ENCODE measurements around the gene NOP53. TPM values are rescaled to one million over a fixed set of nuclear protein-coding genes. Genes with fewer than 3 reads are reported as not detected.
A peak's percentile ranks its signal among the peaks of the same experiment; 100 is the strongest.

NOP53 gene
- total and polyA plus RNA-seq, 4 donors: 25.8 to 85.5 (median 38.6) TPM

DNA sequence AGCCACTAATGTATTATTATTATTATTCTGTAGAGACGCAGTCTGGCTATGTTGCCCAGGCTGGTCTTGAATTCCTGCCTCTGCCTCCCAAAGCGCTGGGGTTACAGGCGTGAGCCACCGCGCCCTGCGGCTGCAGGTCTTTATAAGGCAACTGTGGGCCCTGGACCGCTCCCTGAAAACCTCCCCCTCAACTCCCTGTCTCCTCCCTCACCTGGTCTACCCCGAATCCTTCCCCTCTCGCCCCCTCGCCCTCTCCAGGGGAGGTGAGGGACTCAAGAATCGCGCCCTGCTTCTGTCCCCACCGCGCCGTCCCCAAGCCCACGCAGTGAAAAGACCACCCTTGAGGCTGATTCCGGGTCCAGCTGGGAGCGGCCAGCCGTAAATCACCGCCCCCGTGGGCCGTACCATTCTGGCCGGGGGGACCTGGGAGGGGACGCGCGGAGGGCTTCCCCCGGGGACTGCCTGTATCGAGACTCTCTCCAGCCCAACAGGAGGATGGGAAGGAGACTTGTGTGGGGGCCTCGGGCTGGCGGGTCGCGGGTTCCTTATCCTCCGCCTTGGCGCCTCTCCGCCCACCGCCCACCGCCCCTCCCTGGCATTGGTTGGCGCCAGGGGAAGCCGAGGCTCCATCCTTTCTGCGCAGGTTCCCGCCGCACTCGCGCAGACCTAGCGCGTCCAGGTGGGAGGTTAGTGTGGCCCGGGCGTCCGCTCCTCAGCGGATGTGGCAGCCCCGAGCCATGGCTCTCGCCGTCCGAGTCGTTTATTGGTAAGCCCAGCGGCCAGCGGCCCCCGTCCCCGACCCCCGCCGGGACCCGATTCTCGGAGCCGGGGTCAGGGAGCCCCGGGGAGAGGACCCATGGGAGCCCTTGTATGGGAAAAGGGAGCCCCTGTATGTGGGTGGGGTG lies 33.0 kb downstream of the NOP53 start, which contains the start of gene SELENOW:
Gene SELENOW, plus strand, starts transcription at position 655 of the 905 bp plus-strand sequence. Its CDS starts 83 bp downstream, at position 738.
- peak within 1 kb of the TSS; percentile 76 to 87 (median 84) for H3K4me3 ChIP-seq (ENCODE audit: low read depth in 1 of 3, low read length in 3 of 3)
- peak; percentile 81 for DNase-seq (ENCODE audit: low spot score)
- H3K27me3 ChIP-seq (ENCODE audit: control insufficient read depth in 4 of 4, insufficient read depth in 4 of 4, low read length in 3 of 4): no peaks in the 10 kb centered on the region
- H3K36me3 ChIP-seq (ENCODE audit: control insufficient read depth in 4 of 4, insufficient read depth in 3 of 4, low read depth in 1 of 4, low read length in 3 of 4): peaks cover 0 to under 1% (median 0%) of the 10 kb centered on the region in 4 donors
- WGBS: under 1% methylated on average over 65 of the region's 65 CpGs
- peak within 1 kb of the TSS; percentile 77 to 93 for H3K9ac ChIP-seq (ENCODE audit: low read depth in 1 of 2, low read length in 2 of 2)
- peak within 1 kb of the TSS; percentile 83 to 90 for H3K27ac ChIP-seq (ENCODE audit: low read depth in 1 of 2, low read length in 2 of 2)
- TF ChIP-seq FOXA1 (IDR thresholded peaks at IDR 0.05) (no peak), JUND (IDR thresholded peaks at IDR 0.05) (no peak), ZBTB33 (IDR thresholded peaks at IDR 0.05) (no peak), TAF1 (conservative IDR thresholded peaks at IDR 0.05) (peak; percentile 69), CTCF (IDR thresholded peaks at IDR 0.05; ENCODE audit: low read depth, low read length, missing input control) (no peak), ATF3 (IDR thresholded peaks at IDR 0.05) (no peak), NR2F2 (IDR thresholded peaks at IDR 0.05) (no peak), HNF4G (IDR thresholded peaks at IDR 0.05) (no peak), RXRA (IDR thresholded peaks at IDR 0.05) (no peak), EGR1 (IDR thresholded peaks at IDR 0.05; ENCODE audit: low read depth in 2 of 2) (peak; percentile 79 to 95), MAX (IDR thresholded peaks at IDR 0.05) (no peak), RAD21 (IDR thresholded peaks at IDR 0.05) (no peak), HNF4A (conservative IDR thresholded peaks at IDR 0.05) (no peak), GABPA (IDR thresholded peaks at IDR 0.05 in 1 of 2, conservative IDR thresholded peaks at IDR 0.05 in 1 of 2) (no peak), SP1 (IDR thresholded peaks at IDR 0.05) (peak; percentile 59), YY1 (IDR thresholded peaks at IDR 0.05) (peak; percentile 56), REST (IDR thresholded peaks at IDR 0.05) (peak; percentile 83), FOXA2 (IDR thresholded peaks at IDR 0.05) (no peak)
- no peaks in the 10 kb centered on the region for H3K9me3 ChIP-seq (ENCODE audit: control insufficient read depth in 4 of 4, low read length in 3 of 4)
- H3K4me1 ChIP-seq (ENCODE audit: control insufficient read depth in 4 of 4, insufficient read depth in 4 of 4, low read length in 3 of 4): peaks cover 4 to 11% (median 9%) of the 10 kb centered on the region in 4 donors
